Activated T-helper 17 cell treated with anti-CD3 and anti-CD28 coated beads, Interleukin-2, amount 50 U/mL, for 72 hours (primary cell): ENCODE measurements around the gene NLRP9. TPM values are rescaled to one million over a fixed set of nuclear protein-coding genes. Genes with fewer than 3 reads are reported as not detected.
A peak's percentile ranks its signal among the peaks of the same experiment; 100 is the strongest.

Experiments used
- ATAC-seq: fragments of 150-1000 bp; cut with Tn5 transposase; replicated peaks from 2 replicates; pipeline ENCODE4 v1.10.0; 2021; ENCODE audit warnings: mild to moderate bottlenecking, moderate library complexity
- H3K27ac Mint-ChIP-seq: one replicate; pipeline ENCODE4 v1.8.0; 2022; ENCODE audit warnings: mixed read lengths
- H3K27me3 Mint-ChIP-seq: one replicate; pipeline ENCODE4 v1.8.0; 2022; ENCODE audit warnings: mixed read lengths
- H3K36me3 Mint-ChIP-seq: one replicate; pipeline ENCODE4 v1.8.0; 2022; ENCODE audit warnings: low read depth, mild to moderate bottlenecking, mixed read lengths
- H3K4me1 Mint-ChIP-seq: one replicate; pipeline ENCODE4 v1.8.0; 2022; ENCODE audit warnings: mixed read lengths
- H3K4me3 Mint-ChIP-seq: one replicate; pipeline ENCODE4 v1.8.0; 2022; ENCODE audit warnings: mild to moderate bottlenecking, mixed read lengths
- H3K9me3 Mint-ChIP-seq: one replicate; pipeline ENCODE4 v1.8.0; 2022; ENCODE audit warnings: mixed read lengths
- total RNA-seq, 2 donors: library from RNA; stranded (reverse); gene quantifications; one replicate each; pipeline ENCODE4 v1.2.3, GENCODE V29; 2022

NLRP9 gene
- total RNA-seq, 2 donors from 2014 or later = not detected

DNA sequence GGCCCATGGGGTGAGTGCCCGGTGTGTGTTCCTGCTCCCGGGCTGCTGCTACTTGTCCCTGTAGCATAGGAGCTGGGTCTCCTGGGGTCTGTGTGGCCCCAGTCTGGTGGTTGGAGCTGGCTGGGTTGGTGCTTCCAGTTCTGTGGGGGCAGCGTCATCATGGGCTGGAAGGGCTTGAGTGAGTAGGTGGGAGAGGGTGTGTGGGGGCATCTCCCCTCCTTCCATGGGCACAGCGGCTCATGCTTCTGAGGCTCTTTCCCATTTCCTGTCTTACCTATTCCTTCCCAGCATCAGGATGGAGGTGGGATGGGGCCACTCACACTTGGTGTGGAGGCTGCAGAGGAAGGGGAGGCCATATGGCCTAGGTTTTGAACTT is 71.2 kb downstream of the NLRP9 start:
- no peak for ATAC-seq
- H3K4me3 Mint-ChIP-seq = no peak overlapping the region
- peaks cover 12% of the 10 kb centered on the region for H3K4me1 Mint-ChIP-seq
- peak overlapping the region; percentile 29 for H3K27ac Mint-ChIP-seq
- no peaks in the 10 kb centered on the region for H3K9me3 Mint-ChIP-seq
- H3K27me3 Mint-ChIP-seq = no peaks in the 10 kb centered on the region
- H3K36me3 Mint-ChIP-seq = peaks cover 100% of the 10 kb centered on the region

DNA sequence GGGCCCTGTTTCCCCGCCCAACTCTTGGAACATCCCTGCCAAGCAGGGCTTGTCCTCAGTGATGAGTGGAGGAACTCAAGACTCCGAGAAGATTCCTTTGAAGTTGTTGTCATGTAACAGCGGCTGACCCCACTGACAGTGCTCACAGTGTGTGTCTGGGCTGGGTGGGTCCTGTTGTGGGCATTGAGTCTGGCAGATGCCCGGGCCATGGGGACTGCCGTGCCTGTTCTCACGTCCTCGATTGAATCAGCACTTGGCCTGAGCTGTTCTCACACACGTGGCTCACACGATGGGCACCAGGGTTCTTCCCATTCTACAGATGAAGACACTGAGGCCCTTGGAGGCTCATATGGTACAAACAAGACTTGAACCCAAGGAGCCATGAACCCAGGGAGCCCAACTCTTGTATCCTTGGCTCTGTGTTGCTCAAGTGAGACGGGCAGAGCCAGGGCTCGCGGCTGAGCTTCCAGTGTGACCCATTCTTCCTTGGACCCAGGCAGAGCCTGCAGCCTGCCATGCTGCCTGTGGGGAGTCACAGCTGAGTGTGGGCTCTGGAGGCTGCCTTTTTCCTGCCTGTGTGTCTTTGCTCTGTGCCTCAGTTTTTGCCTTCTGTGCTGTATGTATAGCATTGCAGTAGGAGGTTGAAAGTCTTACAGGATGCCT is 71.7 kb downstream of the NLRP9 start:
- ATAC-seq = no peak
- Mint-ChIP-seq H3K27ac (peak overlapping the region; percentile 29), H3K27me3 (no peaks in the 10 kb centered on the region), H3K9me3 (no peaks in the 10 kb centered on the region), H3K4me1 (peaks cover 16% of the 10 kb centered on the region), H3K36me3 (peaks cover 100% of the 10 kb centered on the region), H3K4me3 (no peak overlapping the region)

DNA sequence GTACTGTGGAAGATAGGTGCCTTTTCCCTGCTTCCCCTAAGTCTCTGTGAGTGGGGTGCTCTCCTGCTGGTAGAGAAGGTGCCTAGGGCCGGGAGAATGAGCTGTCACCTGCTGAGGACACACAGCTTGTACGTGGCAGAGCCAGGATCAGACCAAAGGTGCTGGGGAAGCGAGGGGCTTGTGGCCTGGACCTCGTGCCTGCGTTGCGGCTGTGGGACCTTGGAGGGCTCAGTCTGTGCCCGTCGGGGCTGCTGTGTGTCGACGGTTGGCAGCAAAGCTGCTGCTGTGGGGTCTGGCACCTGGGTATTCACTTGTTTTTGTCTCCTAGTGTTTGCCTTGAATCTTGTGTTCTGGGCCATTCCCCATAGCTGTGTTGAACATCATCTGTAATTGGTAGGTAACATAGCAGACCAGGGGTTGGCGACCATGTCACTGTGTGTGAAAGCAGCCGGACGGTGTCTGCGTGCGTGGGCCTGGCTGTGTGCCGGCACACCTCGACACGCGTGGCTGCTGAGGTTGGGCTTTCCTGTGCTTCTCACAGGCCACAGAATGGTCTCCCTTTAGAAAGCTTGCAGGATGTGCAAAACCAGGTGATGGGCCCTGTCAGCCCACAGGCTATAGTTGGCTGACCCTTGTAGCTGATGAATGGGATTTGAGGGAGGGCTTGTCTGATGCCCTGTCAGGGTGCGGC is 74.2 kb downstream of the NLRP9 start:
- Mint-ChIP-seq H3K36me3 (peaks cover 100% of the 10 kb centered on the region), H3K4me3 (no peak overlapping the region), H3K27me3 (no peaks in the 10 kb centered on the region), H3K9me3 (no peaks in the 10 kb centered on the region), H3K4me1 (peaks cover 18% of the 10 kb centered on the region), H3K27ac (peak overlapping the region; percentile 11)
- no peak for ATAC-seq

DNA sequence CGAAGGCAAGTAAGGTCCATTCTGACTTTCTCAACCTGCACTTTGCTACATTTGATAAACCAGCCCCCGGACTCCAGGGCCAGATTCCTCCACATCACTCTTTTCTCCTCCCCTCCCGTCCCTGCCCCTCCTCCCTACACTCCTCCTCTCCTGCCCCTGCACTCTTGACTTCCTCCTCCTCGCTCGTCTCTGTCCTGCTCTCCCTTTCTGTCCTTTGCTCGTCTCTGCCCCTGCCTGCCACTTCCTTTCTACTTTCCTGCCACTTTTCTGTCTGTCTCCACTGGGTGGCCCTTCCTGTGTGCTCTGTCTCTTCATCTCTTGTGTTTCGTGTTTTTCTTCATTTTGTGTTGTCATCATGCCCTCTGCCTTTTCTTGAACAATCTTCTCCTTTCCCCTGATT is 76.4 kb downstream of the NLRP9 start:
- Mint-ChIP-seq H3K4me1 (peaks cover 26% of the 10 kb centered on the region), H3K4me3 (no peak overlapping the region), H3K9me3 (no peaks in the 10 kb centered on the region), H3K27me3 (no peaks in the 10 kb centered on the region), H3K27ac (peak overlapping the region; percentile 67), H3K36me3 (peaks cover 92% of the 10 kb centered on the region)
- no peak for ATAC-seq

GRCh38 chr19:55660991-55661390 is 77.2 kb downstream of the NLRP9 start:
- peaks cover 92% of the 10 kb centered on the region for H3K36me3 Mint-ChIP-seq
- H3K4me3 Mint-ChIP-seq = no peak overlapping the region
- H3K27ac Mint-ChIP-seq = peak overlapping the region; percentile 86
- H3K9me3 Mint-ChIP-seq = no peaks in the 10 kb centered on the region
- ATAC-seq = no peak
- H3K4me1 Mint-ChIP-seq = peaks cover 26% of the 10 kb centered on the region
- no peaks in the 10 kb centered on the region for H3K27me3 Mint-ChIP-seq

GRCh38 chr19:55660404-55660803 is 77.8 kb downstream of the NLRP9 start:
- Mint-ChIP-seq H3K36me3 (peaks cover 92% of the 10 kb centered on the region), H3K9me3 (no peaks in the 10 kb centered on the region), H3K27me3 (no peaks in the 10 kb centered on the region), H3K27ac (peak overlapping the region; percentile 86), H3K4me1 (peaks cover 26% of the 10 kb centered on the region), H3K4me3 (no peak overlapping the region)
- ATAC-seq = no peak

DNA sequence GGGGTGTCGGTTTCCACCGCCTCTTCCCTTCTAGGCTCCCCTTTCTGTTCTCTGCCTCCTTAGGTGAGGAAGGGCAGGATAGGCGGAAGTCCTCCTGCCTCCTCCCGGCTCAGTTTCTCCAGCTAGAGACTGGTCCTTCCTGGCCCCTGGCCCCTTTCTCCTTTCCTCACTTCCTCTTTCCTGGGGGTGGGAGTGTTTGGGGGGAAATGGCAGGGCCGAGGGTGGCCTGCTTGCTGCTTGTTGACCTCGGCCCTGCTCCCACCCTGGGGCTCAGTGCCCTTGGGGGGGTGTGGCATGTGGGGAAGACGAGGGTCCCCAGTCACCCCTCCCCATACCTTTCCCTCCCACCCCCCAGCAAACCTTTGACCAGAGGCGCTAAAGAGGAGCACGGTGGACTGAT is 78.4 kb downstream of the NLRP9 start:
- no peaks in the 10 kb centered on the region for H3K9me3 Mint-ChIP-seq
- H3K27ac Mint-ChIP-seq = peak overlapping the region; percentile 86
- H3K4me3 Mint-ChIP-seq = peak overlapping the region; percentile 93

GRCh38 chr19:55658846-55659459 is 79.2 kb downstream of the NLRP9 start:
- H3K36me3 Mint-ChIP-seq = peaks cover 89% of the 10 kb centered on the region
- peak overlapping the region; percentile 93 for H3K4me3 Mint-ChIP-seq
- peak overlapping the region; percentile 86 for H3K27ac Mint-ChIP-seq
- peaks cover 26% of the 10 kb centered on the region for H3K4me1 Mint-ChIP-seq
- H3K27me3 Mint-ChIP-seq = no peaks in the 10 kb centered on the region
- ATAC-seq = no peak
- no peaks in the 10 kb centered on the region for H3K9me3 Mint-ChIP-seq

More for the DNA sequence above, 78.4 kb downstream of the NLRP9 start:
- Mint-ChIP-seq H3K36me3 (peaks cover 90% of the 10 kb centered on the region), H3K27me3 (no peaks in the 10 kb centered on the region), H3K4me1 (peaks cover 26% of the 10 kb centered on the region)
- ATAC-seq = no peak

Other genes starting within 250 kb of the NLRP9 start
- under 1 TPM; 0.41 to 0.69 TPM for gene SSC5D, start 250.0 kb downstream of the NLRP9 start, total RNA-seq
- not detected for gene SBK2, start 201.3 kb downstream of the NLRP9 start, total RNA-seq
- not detected for gene SBK3, start 192.9 kb downstream of the NLRP9 start, total RNA-seq
- 1 to 10 TPM; 4.7 to 6.5 TPM for gene ZNF579, start 157.6 kb downstream of the NLRP9 start, total RNA-seq
- gene FIZ1, start 138.9 kb downstream of the NLRP9 start, total RNA-seq = 10 to 100 TPM in 1 of 2 donors, 1 to 10 TPM in 1; 8.7 to 12.9 TPM
- 10 to 100 TPM; 20.1 to 25.3 TPM for gene ZNF524, start 138.1 kb downstream of the NLRP9 start, total RNA-seq
- gene ZNF865, start 132.8 kb downstream of the NLRP9 start, total RNA-seq = 10 to 100 TPM; 11.9 to 13.2 TPM
- gene ZNF784, start 113.8 kb downstream of the NLRP9 start, total RNA-seq = 1 to 10 TPM; 4.6 to 5.3 TPM
- gene ZNF580, start 97.4 kb downstream of the NLRP9 start, total RNA-seq = 10 to 100 TPM; 21.9 to 22.2 TPM
- 10 to 100 TPM; 26.4 to 35.6 TPM for gene ZNF581, start 94.8 kb downstream of the NLRP9 start, total RNA-seq
- 1 to 10 TPM; 2.4 to 2.6 TPM for gene CCDC106, start 90.2 kb downstream of the NLRP9 start, total RNA-seq
- gene U2AF2, start 83.4 kb downstream of the NLRP9 start, total RNA-seq = 100 to 1,000 TPM; 254 to 333 TPM
- 10 to 100 TPM; 29.2 to 45.1 TPM for gene EPN1, start 63.2 kb downstream of the NLRP9 start, total RNA-seq
- gene RFPL4A, start 20.7 kb upstream of the NLRP9 start, total RNA-seq = not detected
- gene RFPL4AL1, start 30.7 kb upstream of the NLRP9 start, total RNA-seq = not detected
- under 1 TPM in 1 of 2 donors, not detected in 1; 0.11 TPM for gene NLRP11, start 93.6 kb upstream of the NLRP9 start, total RNA-seq
- not detected for gene NLRP4, start 98.1 kb upstream of the NLRP9 start, total RNA-seq
- gene NLRP13, start 193.9 kb upstream of the NLRP9 start, total RNA-seq = not detected
- gene NLRP8, start 209.4 kb upstream of the NLRP9 start, total RNA-seq = not detected
- not detected for gene NLRP5, start 248.4 kb upstream of the NLRP9 start, total RNA-seq